OCI-LY3 (cell line): Measurements from ENCODE around the gene WDR37.
"Not testable (repeated sequence)": the region's sequence is repeated elsewhere in the genome, so short reads cannot be mapped to it uniquely, and the experiment has no call there.

Experiments used
- EZH2phosphoT487 ChIP-seq: fragments of 200-600 bp; shearing (Covaris generic); IDR thresholded peaks from 2 replicates; pipeline ENCODE4 v1.6.1; 2018; ENCODE audit warnings: antibody characterized with exemption, mixed run types, low read depth
- TF ChIP-seq, protein P1 (sequence below): fragments of 200-600, 300-600 bp; sonication (generic); IDR thresholded peaks from 2 replicates; pipeline ENCODE4 v1.5.1; 2014; ENCODE audit warnings: antibody characterized with exemption, low read length, low read depth

DNA sequence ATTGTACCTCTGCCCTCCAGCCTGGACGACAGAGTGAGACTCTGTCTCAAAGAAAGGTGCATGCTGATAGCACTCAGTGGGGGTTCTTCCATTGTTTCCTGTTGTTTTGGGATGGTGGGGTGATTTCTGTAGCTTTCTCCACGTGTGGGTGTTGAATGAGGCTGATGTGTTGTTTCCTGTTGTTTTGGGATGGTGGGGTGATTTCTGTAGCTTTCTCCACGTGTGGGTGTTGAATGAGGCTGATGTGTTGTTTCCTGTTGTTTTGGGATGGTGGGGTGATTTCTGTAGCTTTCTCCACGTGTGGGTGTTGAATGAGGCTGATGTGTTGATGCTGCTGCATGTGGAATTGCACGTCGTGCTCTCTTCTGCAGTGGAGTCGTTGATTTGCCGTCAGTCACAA lies 46.2 kb upstream of the WDR37 start:
- TF ChIP-seq, protein P1, sequence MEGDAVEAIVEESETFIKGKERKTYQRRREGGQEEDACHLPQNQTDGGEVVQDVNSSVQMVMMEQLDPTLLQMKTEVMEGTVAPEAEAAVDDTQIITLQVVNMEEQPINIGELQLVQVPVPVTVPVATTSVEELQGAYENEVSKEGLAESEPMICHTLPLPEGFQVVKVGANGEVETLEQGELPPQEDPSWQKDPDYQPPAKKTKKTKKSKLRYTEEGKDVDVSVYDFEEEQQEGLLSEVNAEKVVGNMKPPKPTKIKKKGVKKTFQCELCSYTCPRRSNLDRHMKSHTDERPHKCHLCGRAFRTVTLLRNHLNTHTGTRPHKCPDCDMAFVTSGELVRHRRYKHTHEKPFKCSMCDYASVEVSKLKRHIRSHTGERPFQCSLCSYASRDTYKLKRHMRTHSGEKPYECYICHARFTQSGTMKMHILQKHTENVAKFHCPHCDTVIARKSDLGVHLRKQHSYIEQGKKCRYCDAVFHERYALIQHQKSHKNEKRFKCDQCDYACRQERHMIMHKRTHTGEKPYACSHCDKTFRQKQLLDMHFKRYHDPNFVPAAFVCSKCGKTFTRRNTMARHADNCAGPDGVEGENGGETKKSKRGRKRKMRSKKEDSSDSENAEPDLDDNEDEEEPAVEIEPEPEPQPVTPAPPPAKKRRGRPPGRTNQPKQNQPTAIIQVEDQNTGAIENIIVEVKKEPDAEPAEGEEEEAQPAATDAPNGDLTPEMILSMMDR = not testable (repeated sequence)
- not testable (repeated sequence) for TF ChIP-seq EZH2phosphoT487
